Hepatocyte (in vitro differentiated cells): ENCODE results near the gene GNB2. TPM values are rescaled to one million over a fixed set of nuclear protein-coding genes. Genes with fewer than 3 reads are reported as not detected.

Experiments
- DNase-seq: peaks from one replicate; pipeline ENCODE4 v3.0.0-alpha.2; 2016; ENCODE audit warnings: low spot score
- H2AFZ ChIP-seq: fragments of 200-600 bp; sonication (generic); 2 replicates; pipeline ENCODE4 v1.6.0; 2016; ENCODE audit warnings: antibody characterized with exemption, mild to moderate bottlenecking
- H3K27ac ChIP-seq: fragments of 200-600 bp; sonication (generic); 2 replicates; pipeline ENCODE4 v1.5.1; 2016; ENCODE audit warnings: mild to moderate bottlenecking
- H3K27me3 ChIP-seq: fragments of 200-600 bp; sonication (generic); 2 replicates; pipeline ENCODE4 v1.6.1; 2016
- H3K36me3 ChIP-seq: fragments of 200-600 bp; sonication (generic); replicated peaks from 2 replicates; pipeline ENCODE4 v1.5.1; 2016; ENCODE audit warnings: low read depth; ENCODE audit not compliant: insufficient read depth
- H3K4me1 ChIP-seq: fragments of 200-600 bp; sonication (generic); 2 replicates; pipeline ENCODE4 v1.5.1; 2016; ENCODE audit warnings: mild to moderate bottlenecking, moderate library complexity; ENCODE audit not compliant: insufficient read depth
- H3K4me2 ChIP-seq: fragments of 200-600 bp; sonication (generic); 2 replicates; pipeline ENCODE4 v1.6.0; 2016
- H3K4me3 ChIP-seq: fragments of 200-600 bp; sonication (generic); 2 replicates; pipeline ENCODE4 v1.5.1; 2016; ENCODE audit warnings: mild to moderate bottlenecking
- H3K79me2 ChIP-seq: fragments of 200-600 bp; sonication (generic); 2 replicates; pipeline ENCODE4 v1.6.0; 2017; ENCODE audit warnings: mild to moderate bottlenecking
- H3K9me2 ChIP-seq: fragments of 200-600 bp; sonication (generic); replicated peaks from 2 replicates; pipeline ENCODE4 v1.6.0; 2017; ENCODE audit warnings: mild to moderate bottlenecking; ENCODE audit not compliant: insufficient read depth
- H3K9me3 ChIP-seq: fragments of 200-600 bp; sonication (generic); 2 replicates; pipeline ENCODE4 v1.5.1; 2016; ENCODE audit warnings: low read depth, mild to moderate bottlenecking
- H4K20me1 ChIP-seq: fragments of 200-600 bp; sonication (generic); 2 replicates; pipeline ENCODE4 v1.6.0; 2016; ENCODE audit warnings: mild to moderate bottlenecking; ENCODE audit not compliant: insufficient read depth, poor library complexity, severe bottlenecking
- EZH2 ChIP-seq: fragments of 200-600 bp; sonication (generic); IDR thresholded peaks from 2 replicates; pipeline ENCODE4 v1.6.1; 2016; ENCODE audit warnings: antibody characterized with exemption, mild to moderate bottlenecking, borderline replicate concordance
- EZH2phosphoT487 ChIP-seq: fragments of 200-600 bp; sonication (generic); IDR thresholded peaks from one replicate; pipeline ENCODE4 v1.6.1; 2018; ENCODE audit warnings: antibody characterized with exemption, mild to moderate bottlenecking, low read depth, moderate library complexity; ENCODE audit not compliant: unreplicated experiment, severe bottlenecking
- WGBS: methylation state at CpG from one replicate; pipeline ENCODE4 v1.1.6; 2016; ENCODE audit warnings: low lambda C conversion rate; ENCODE audit errors: missing lambda C conversion rate; 5-methylcytosine and 5-hydroxymethylcytosine counted together
- polyA plus RNA-seq: library from polyadenylated mRNA; unstranded; fragments of >200 nt; fragmentation: Nextera tagmentation; extraction: Ambion mirVana; gene quantifications from 2 replicates; pipeline ENCODE4 v1.2.1, GENCODE V29; 2016
- total RNA-seq: library from RNA; depleted of rRNA; stranded (reverse); fragments of >200 nt; gene quantifications from 2 replicates; pipeline ENCODE4 v1.2.3, GENCODE V29; 2014
- TF ChIP-seq, protein P1 (sequence below): fragments of 200-600 bp; sonication (generic); IDR thresholded peaks from 2 replicates; pipeline ENCODE4 v1.5.1; 2016; ENCODE audit warnings: antibody characterized with exemption, mild to moderate bottlenecking; ENCODE audit not compliant: poor library complexity

Gene GNB2
- total and polyA plus RNA-seq, 2 experiments from 2014 or later: 111 to 204 TPM

DNA sequence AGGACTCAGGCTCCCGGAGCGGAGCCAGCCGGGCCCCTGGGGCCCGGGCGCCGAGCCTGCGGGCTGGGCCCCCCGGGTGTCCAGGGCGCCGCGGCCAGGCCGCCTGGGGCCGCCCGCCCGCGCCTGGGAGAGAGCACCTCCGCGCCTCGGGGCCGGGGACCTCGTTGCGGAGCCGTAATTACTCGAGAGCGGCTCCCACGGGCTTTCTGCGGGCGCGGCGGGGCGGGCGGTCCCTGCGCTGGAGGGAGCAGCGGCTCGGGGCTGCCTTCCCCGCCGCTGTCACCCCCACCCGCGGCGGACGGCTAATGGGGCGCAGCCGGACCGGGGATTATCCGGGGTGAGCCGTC lies 1.5 kb downstream of the GNB2 start:
- H3K4me2 ChIP-seq: peak overlapping the region; percentile 98
- H4K20me1 ChIP-seq: peaks cover 49% of the 10 kb centered on the region
- peaks cover 48% of the 10 kb centered on the region for H3K79me2 ChIP-seq
- H3K27ac ChIP-seq: peak overlapping the region; percentile 90
- DNase-seq: peak; percentile 60
- H3K9me3 ChIP-seq: no peaks in the 10 kb centered on the region
- H2AFZ ChIP-seq: no peak overlapping the region
- TF ChIP-seq EZH2phosphoT487 (no peak), EZH2 (no peak)
- TF ChIP-seq, protein P1, sequence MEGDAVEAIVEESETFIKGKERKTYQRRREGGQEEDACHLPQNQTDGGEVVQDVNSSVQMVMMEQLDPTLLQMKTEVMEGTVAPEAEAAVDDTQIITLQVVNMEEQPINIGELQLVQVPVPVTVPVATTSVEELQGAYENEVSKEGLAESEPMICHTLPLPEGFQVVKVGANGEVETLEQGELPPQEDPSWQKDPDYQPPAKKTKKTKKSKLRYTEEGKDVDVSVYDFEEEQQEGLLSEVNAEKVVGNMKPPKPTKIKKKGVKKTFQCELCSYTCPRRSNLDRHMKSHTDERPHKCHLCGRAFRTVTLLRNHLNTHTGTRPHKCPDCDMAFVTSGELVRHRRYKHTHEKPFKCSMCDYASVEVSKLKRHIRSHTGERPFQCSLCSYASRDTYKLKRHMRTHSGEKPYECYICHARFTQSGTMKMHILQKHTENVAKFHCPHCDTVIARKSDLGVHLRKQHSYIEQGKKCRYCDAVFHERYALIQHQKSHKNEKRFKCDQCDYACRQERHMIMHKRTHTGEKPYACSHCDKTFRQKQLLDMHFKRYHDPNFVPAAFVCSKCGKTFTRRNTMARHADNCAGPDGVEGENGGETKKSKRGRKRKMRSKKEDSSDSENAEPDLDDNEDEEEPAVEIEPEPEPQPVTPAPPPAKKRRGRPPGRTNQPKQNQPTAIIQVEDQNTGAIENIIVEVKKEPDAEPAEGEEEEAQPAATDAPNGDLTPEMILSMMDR: no peak
- H3K9me2 ChIP-seq: no peaks in the 10 kb centered on the region
- WGBS: 0% methylated on average over 42 of the region's 46 CpGs
- H3K36me3 ChIP-seq: no peaks in the 10 kb centered on the region
- peaks cover 20% of the 10 kb centered on the region for H3K4me1 ChIP-seq
- no peaks in the 10 kb centered on the region for H3K27me3 ChIP-seq
- H3K4me3 ChIP-seq: peak overlapping the region; percentile 96

DNA sequence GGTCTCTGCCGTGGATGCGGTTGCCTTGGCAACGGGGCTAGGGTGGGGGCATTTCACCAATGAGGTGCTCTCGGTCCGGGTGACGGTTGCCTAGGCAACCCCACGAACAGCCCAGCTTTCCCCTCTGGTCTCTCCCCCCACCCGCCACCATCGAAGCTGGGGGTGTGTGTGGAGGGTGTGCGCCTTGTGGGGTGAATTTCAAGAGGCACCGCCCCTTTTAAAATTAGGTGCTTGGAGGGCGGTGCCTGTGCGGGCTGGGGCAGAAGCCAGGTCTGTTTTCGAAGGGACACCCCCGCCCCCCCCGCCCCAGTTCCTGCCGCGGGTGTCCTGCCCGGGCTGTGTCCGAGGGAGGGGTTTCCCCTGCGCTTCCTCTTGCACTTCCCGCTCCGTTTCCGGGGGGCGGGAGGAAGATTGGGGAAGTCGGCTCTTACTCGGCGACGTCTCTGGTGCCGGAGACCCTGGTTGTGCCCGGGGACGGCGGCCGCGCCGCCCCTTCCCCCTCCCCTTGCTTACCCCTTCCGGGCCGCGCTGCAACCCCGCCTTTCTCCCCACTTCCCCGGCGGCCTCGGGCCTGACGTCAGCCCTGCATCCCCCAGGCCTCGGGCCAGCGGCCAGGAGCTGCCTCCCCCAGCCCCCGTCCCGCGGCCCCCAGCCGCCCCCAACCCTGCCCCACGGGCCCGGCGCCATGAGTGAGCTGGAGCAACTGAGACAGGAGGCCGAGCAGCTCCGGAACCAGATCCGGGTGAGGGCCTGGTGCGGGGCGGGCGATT lies 2.2 kb downstream of the GNB2 start:
- peaks cover 55% of the 10 kb centered on the region for H4K20me1 ChIP-seq
- peak overlapping the region; percentile 98 for H3K4me2 ChIP-seq

DNA sequence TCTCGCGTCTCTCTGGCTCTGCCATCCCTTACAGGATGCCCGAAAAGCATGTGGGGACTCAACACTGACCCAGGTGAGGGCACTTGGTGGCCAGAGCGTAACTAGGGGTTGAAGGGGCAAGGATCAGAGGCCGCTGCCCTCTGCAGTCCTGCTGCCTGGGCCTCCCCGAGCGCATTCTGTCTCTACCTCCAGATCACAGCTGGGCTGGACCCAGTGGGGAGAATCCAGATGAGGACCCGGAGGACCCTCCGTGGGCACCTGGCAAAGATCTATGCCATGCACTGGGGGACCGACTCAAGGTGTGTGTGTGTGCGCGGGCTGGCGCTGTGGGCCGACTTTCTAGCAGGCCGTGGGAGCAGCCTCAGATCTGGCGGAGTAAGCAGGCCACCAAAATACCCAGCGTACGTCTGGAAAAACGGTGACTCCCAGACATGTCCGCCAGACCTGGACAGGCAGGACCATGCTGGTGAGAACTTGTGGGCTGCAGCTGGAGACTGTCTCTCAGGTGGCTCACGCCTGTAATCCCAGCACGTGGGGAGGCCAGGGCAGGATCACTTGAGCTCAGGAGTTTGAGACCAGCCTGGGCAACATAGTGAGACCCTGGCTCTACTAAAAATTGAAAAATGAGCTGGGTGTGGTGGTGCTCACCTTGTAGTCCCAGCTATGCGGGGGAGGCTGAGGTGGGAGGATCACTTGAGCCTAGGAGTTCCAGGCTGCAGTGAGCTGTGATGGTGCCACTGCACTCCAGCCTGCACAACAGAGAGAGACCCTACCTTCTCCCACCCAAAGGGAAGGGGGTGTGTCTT lies 3.2 kb downstream of the GNB2 start:
- H3K4me3 ChIP-seq: no peak overlapping the region
- peaks cover 48% of the 10 kb centered on the region for H3K79me2 ChIP-seq
- no peaks in the 10 kb centered on the region for H3K9me2 ChIP-seq
- peak overlapping the region; percentile 98 for H3K4me2 ChIP-seq
- peaks cover 55% of the 10 kb centered on the region for H4K20me1 ChIP-seq
- no peak for DNase-seq
- H2AFZ ChIP-seq: no peak overlapping the region
- 92% methylated on average over 21 of the region's 23 CpGs for WGBS
- no peaks in the 10 kb centered on the region for H3K36me3 ChIP-seq
- H3K27ac ChIP-seq: peak overlapping the region; percentile 90
- peaks cover 20% of the 10 kb centered on the region for H3K4me1 ChIP-seq
- no peaks in the 10 kb centered on the region for H3K9me3 ChIP-seq
- TF ChIP-seq, protein P1: no peak
- TF ChIP-seq EZH2phosphoT487 (no peak), EZH2 (no peak)
- H3K27me3 ChIP-seq: no peaks in the 10 kb centered on the region

More for the DNA sequence above, 2.2 kb downstream of the GNB2 start:
- Histone ChIP-seq H3K36me3 (no peaks in the 10 kb centered on the region), H3K4me3 (peak overlapping the region; percentile 96), H3K9me2 (no peaks in the 10 kb centered on the region), H3K9me3 (no peaks in the 10 kb centered on the region), H2AFZ (no peak overlapping the region), H3K27me3 (no peaks in the 10 kb centered on the region), H3K79me2 (peaks cover 48% of the 10 kb centered on the region), H3K4me1 (peaks cover 20% of the 10 kb centered on the region), H3K27ac (peak overlapping the region; percentile 90)
- peak; percentile 79 for DNase-seq
- TF ChIP-seq, protein P1: no peak
- TF ChIP-seq EZH2phosphoT487: no peak
- TF ChIP-seq EZH2: no peak
- 12% methylated on average over 28 of the region's 59 CpGs for WGBS
